Caco-2 (cell line): ENCODE data around the gene ADD2. TPM values are rescaled to one million over a fixed set of nuclear protein-coding genes. Genes with fewer than 3 reads are reported as not detected.
"Not testable (repeated sequence)": the region's sequence is repeated elsewhere in the genome, so short reads cannot be mapped to it uniquely, and the experiment has no call there.

ENCODE experiments used
- BruUV-seq: library from RNA; stranded (reverse); fragments of 400-500 nt; replicated peaks from 2 replicates; lab custom pipeline; 2021; lab: Mats Ljungman, UMichigan
- CTCF ChIA-PET: fragments of 300-600 bp; sonication (Branson Sonifier 250); formaldehyde crosslinking; loops from one replicate; lab custom pipeline; 2022; ENCODE audit warnings: antibody characterized with exemption; lab: Charles Lee
- POLR2A ChIA-PET: fragments of 300-600 bp; sonication (Branson Sonifier 250); formaldehyde crosslinking; loops from one replicate; lab custom pipeline; 2022; ENCODE audit warnings: antibody characterized with exemption; lab: Charles Lee
- DNase-seq, 2 experiments: peaks; one replicate each; pipeline versions ENCODE4 v3.0.0 to v3.0.0-alpha.2; 2020 to 2022
- H3K27me3 ChIP-seq: replicated peaks from 2 replicates; pipeline ENCODE4 v1.6.0; 2011; ENCODE audit warnings: low read length; ENCODE audit not compliant: control insufficient read depth, insufficient read depth
- H3K36me3 ChIP-seq: 2 replicates; pipeline ENCODE4 v1.5.1; 2011; ENCODE audit warnings: low read length; ENCODE audit not compliant: control insufficient read depth, insufficient read depth
- H3K4me1 ChIP-seq: fragments of 250-450 bp; sonication (Bioruptor Pico); 2 replicates; pipeline ENCODE4 v1.5.1; 2020; ENCODE audit warnings: mild to moderate bottlenecking
- H3K4me3 ChIP-seq: 2 replicates; pipeline ENCODE4 v1.5.1; 2011; ENCODE audit warnings: low read depth, mild to moderate bottlenecking, control low read depth, low read length
- H3K9me3 ChIP-seq: fragments of 250-450 bp; sonication (Bioruptor Pico); 2 replicates; pipeline ENCODE4 v1.5.1; 2020; ENCODE audit warnings: mild to moderate bottlenecking, moderate library complexity
- H3K27ac Mint-ChIP-seq: one replicate; pipeline ENCODE4 v1.8.0; 2022; ENCODE audit warnings: mixed read lengths; ENCODE audit not compliant: unreplicated experiment
- H3K27me3 Mint-ChIP-seq: one replicate; pipeline ENCODE4 v1.8.0; 2022; ENCODE audit warnings: mixed read lengths; ENCODE audit not compliant: insufficient read depth, unreplicated experiment
- H3K36me3 Mint-ChIP-seq: one replicate; pipeline ENCODE4 v1.8.0; 2022; ENCODE audit warnings: mild to moderate bottlenecking, mixed read lengths; ENCODE audit not compliant: insufficient read depth, unreplicated experiment
- H3K4me1 Mint-ChIP-seq: one replicate; pipeline ENCODE4 v1.8.0; 2022; ENCODE audit warnings: low read depth, mixed read lengths; ENCODE audit not compliant: unreplicated experiment
- H3K4me3 Mint-ChIP-seq: one replicate; pipeline ENCODE4 v1.8.0; 2022; ENCODE audit warnings: mild to moderate bottlenecking, moderate library complexity, mixed read lengths; ENCODE audit not compliant: unreplicated experiment
- H3K9me3 Mint-ChIP-seq: one replicate; pipeline ENCODE4 v1.8.0; 2022; ENCODE audit warnings: mixed read lengths; ENCODE audit not compliant: unreplicated experiment
- CTCF ChIP-seq, 2 experiments: fragments of 200-600 bp in 1 of 2; IDR thresholded peaks; 1 replicate in 1 of 2; 2 replicates in 1 of 2; pipeline versions ENCODE4 v1.5.1 to v1.8.0; 2011 to 2022; ENCODE audit warnings: antibody characterized with exemption in 1 of 2, control low read depth in 1 of 2, inconsistent platforms in 1 of 2, low read depth in 1 of 2, low read length in 1 of 2, mild to moderate bottlenecking in 1 of 2, moderate library complexity in 1 of 2; ENCODE audit not compliant: insufficient read depth in 1 of 2, severe bottlenecking in 1 of 2, unreplicated experiment in 1 of 2
- intact Hi-C: fragments of 100-400 bp; cut with micrococcal nuclease; formaldehyde crosslinking; loops from one replicate; pipeline ENCODE4 v1.10.0; 2022; ENCODE audit not compliant: unreplicated experiment
- total RNA-seq: library from RNA; stranded (reverse); gene quantifications from 2 replicates; pipeline ENCODE4 v1.2.3, GENCODE V29; 2022

Gene ADD2
- total RNA-seq, 1 experiment from 2014 or later, result not detected

DNA sequence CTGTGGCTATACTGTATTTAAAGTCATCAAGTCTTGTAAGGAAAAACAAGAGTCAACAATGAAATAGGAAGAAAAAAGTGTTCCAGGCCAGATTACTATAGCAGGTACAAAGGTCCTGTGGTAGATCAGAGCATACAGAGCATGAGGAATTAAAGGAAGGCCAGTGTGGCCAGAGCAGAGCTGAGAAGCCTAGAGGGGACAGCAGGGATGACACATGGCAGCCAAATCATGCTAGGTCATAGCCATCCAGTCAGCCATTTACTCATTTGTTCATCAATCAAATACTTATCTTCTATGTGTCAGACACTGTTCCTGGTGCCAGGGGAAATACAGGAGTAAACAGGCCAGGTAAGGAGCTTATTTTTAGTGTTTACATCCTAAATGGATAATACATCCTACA lies 24.3 kb downstream of the ADD2 start:
- DNase-seq, result no peak
- intact Hi-C loops, result no loop called here
- Mint-ChIP-seq H3K36me3 (no peaks in the 10 kb centered on the region), H3K4me1 (no peaks in the 10 kb centered on the region), H3K9me3 (peaks cover 10% of the 10 kb centered on the region), H3K4me3 (no peak overlapping the region), H3K27ac (no peak overlapping the region), H3K27me3 (peaks cover 17% of the 10 kb centered on the region)
- H3K4me3 ChIP-seq, result no peak overlapping the region
- no peaks in the 10 kb centered on the region for H3K4me1 ChIP-seq
- H3K9me3 ChIP-seq, result no peaks in the 10 kb centered on the region
- no peak for TF ChIP-seq CTCF (IDR thresholded peaks at IDR 0.05; ENCODE audit: insufficient read depth in 1 of 2, low read depth in 1 of 2, low read length in 1 of 2, severe bottlenecking in 1 of 2, unreplicated experiment in 1 of 2)
- BruUV-seq, result no TSS peak
- ChIA-PET CTCF (no interaction called here), POLR2A (no interaction called here)
- no peaks in the 10 kb centered on the region for H3K27me3 ChIP-seq
- H3K36me3 ChIP-seq, result no peaks in the 10 kb centered on the region

GRCh38 chr2:70743068-70743467 lies 24.9 kb downstream of the ADD2 start:
- Histone ChIP-seq H3K36me3 (no peaks in the 10 kb centered on the region), H3K4me1 (no peaks in the 10 kb centered on the region), H3K9me3 (no peaks in the 10 kb centered on the region), H3K27me3 (no peaks in the 10 kb centered on the region), H3K4me3 (no peak overlapping the region)
- Mint-ChIP-seq H3K27me3 (peaks cover 17% of the 10 kb centered on the region), H3K4me1 (no peaks in the 10 kb centered on the region), H3K4me3 (no peak overlapping the region), H3K27ac (no peak overlapping the region), H3K36me3 (no peaks in the 10 kb centered on the region), H3K9me3 (peaks cover 10% of the 10 kb centered on the region)
- CTCF ChIA-PET, result no interaction called here
- BruUV-seq, result no TSS peak
- POLR2A ChIA-PET, result no interaction called here
- no peak for TF ChIP-seq CTCF (IDR thresholded peaks at IDR 0.05; ENCODE audit: insufficient read depth in 1 of 2, low read depth in 1 of 2, low read length in 1 of 2, severe bottlenecking in 1 of 2, unreplicated experiment in 1 of 2)
- DNase-seq, result no peak
- intact Hi-C loops, result no loop called here

DNA sequence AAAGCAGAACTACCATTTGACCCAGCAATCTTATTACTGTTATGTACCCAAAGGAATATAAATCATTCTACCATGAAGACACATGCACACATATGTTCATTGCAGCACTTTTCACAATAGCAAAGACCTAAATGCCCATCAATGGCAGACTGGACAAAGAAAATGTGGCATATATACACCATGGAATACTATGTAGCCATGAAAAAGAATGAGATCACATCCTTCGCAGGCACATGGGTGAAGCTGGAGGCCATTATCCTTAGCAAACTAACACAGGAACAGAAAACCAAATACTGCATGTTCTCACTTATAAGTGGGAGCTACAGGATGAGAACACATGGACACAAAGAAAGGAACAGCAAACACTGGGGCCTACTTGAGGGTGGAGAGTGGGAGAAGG lies 28.5 kb downstream of the ADD2 start:
- H3K36me3 ChIP-seq, H3K9me3 ChIP-seq, CTCF ChIA-PET, BruUV-seq, DNase-seq, H3K4me1 ChIP-seq, intact Hi-C loops, H3K27ac Mint-ChIP-seq, H3K4me3 ChIP-seq, H3K36me3 Mint-ChIP-seq, H3K4me3 Mint-ChIP-seq, H3K27me3 ChIP-seq, POLR2A ChIA-PET, H3K4me1 Mint-ChIP-seq, H3K9me3 Mint-ChIP-seq: not testable (repeated sequence)
- H3K27me3 Mint-ChIP-seq, result peaks cover 19% of the 10 kb centered on the region

GRCh38 chr2:70738159-70738558 lies 29.8 kb downstream of the ADD2 start:
- no peak overlapping the region for H3K4me3 ChIP-seq
- no TSS peak for BruUV-seq
- H3K36me3 ChIP-seq, result no peaks in the 10 kb centered on the region
- no peak overlapping the region for H3K4me3 Mint-ChIP-seq
- H3K9me3 Mint-ChIP-seq, result no peaks in the 10 kb centered on the region
- DNase-seq, result no peak
- peaks cover 21% of the 10 kb centered on the region for H3K27me3 Mint-ChIP-seq
- H3K4me1 Mint-ChIP-seq, result no peaks in the 10 kb centered on the region
- no peak for TF ChIP-seq CTCF (IDR thresholded peaks at IDR 0.05; ENCODE audit: insufficient read depth in 1 of 2, low read depth in 1 of 2, low read length in 1 of 2, severe bottlenecking in 1 of 2, unreplicated experiment in 1 of 2)
- H3K27ac Mint-ChIP-seq, result no peak overlapping the region
- no peaks in the 10 kb centered on the region for H3K4me1 ChIP-seq
- ChIA-PET POLR2A (no interaction called here), CTCF (no interaction called here)
- no peaks in the 10 kb centered on the region for H3K9me3 ChIP-seq
- H3K27me3 ChIP-seq, result 0 out of 2 replicates have a peak, but pooled peaks cover 2% of the 10 kb centered on the region
- intact Hi-C loops, result no loop called here
- H3K36me3 Mint-ChIP-seq, result no peaks in the 10 kb centered on the region
